ENCODE measurements around the gene NIT1.

Gene NIT1

GRCh38 chr1:161073474-161074121 is 44.3 kb upstream of the NIT1 start:
- peak overlapping the region; percentile 73 for H2BK12ac ChIP-seq (ENCODE audit: low read length)
- no peaks in the 10 kb centered on the region for H3K36me3 ChIP-seq (replicated peaks in 1 of 2; ENCODE audit: control insufficient read depth in 2 of 2, insufficient read depth in 2 of 2, low read length in 2 of 2)
- H2BK5ac ChIP-seq (ENCODE audit: low read length): no peak overlapping the region
- H3K27me3 ChIP-seq (ENCODE audit: control insufficient read depth in 3 of 3, insufficient read depth in 3 of 3, low read depth in 1 of 3, low read length in 3 of 3): peaks cover 0 to 12% (median 0%) of the 10 kb centered on the region in 3 experiments
- H3K79me1 ChIP-seq (ENCODE audit: low read depth, low read length): no peaks in the 10 kb centered on the region
- DNase-seq (ENCODE audit: low spot score): no peak
- H3K9ac ChIP-seq (ENCODE audit: low read depth, low read length, poor library complexity): no peak overlapping the region
- H2AK5ac ChIP-seq (ENCODE audit: low read depth, low read length): peak overlapping the region; percentile 0
- no CpG with 5 or more reads among the region's 7 CpGs for WGBS, 2 donors (ENCODE audit: extremely low coverage in 2 of 2, insufficient read length in 2 of 2, insufficient replicate concordance in 1 of 2)
- no peak overlapping the region for H4K8ac ChIP-seq (ENCODE audit: low read depth, low read length)
- H3K4ac ChIP-seq (ENCODE audit: low read length): no peak overlapping the region
- H3K18ac ChIP-seq (ENCODE audit: low read length): peak overlapping the region; percentile 80
- no peak overlapping the region for H3K23ac ChIP-seq (ENCODE audit: low read depth, low read length, poor library complexity)
- peaks cover 0 to 5% of the 10 kb centered on the region in 2 donors for H3K9me3 ChIP-seq (replicated peaks in 1 of 2; ENCODE audit: control insufficient read depth in 2 of 2, insufficient read depth in 1 of 2, low read depth in 1 of 2, low read length in 2 of 2)
- no peak overlapping the region for H2BK120ac ChIP-seq (ENCODE audit: low read depth, low read length)
- peaks cover 4 to 22% of the 10 kb centered on the region in 2 donors for H3K4me1 ChIP-seq (ENCODE audit: control insufficient read depth in 2 of 2, insufficient read depth in 1 of 2, low read depth in 1 of 2, low read length in 2 of 2)
- no peak overlapping the region for H3K4me2 ChIP-seq (ENCODE audit: insufficient read depth, low read length, poor library complexity, severe bottlenecking)
- no peak overlapping the region for H3K27ac ChIP-seq (replicated peaks; ENCODE audit: low read length)
- H4K91ac ChIP-seq (ENCODE audit: low read depth, low read length, poor library complexity): no peak overlapping the region
- H2BK15ac ChIP-seq (ENCODE audit: low read length): peak overlapping the region; percentile 1
- H3K14ac ChIP-seq (ENCODE audit: low read length): no peak overlapping the region
- no peak overlapping the region for H3K4me3 ChIP-seq (ENCODE audit: low read length in 2 of 2)
- H2AFZ ChIP-seq (ENCODE audit: low read length): peak overlapping the region; percentile 70

DNA sequence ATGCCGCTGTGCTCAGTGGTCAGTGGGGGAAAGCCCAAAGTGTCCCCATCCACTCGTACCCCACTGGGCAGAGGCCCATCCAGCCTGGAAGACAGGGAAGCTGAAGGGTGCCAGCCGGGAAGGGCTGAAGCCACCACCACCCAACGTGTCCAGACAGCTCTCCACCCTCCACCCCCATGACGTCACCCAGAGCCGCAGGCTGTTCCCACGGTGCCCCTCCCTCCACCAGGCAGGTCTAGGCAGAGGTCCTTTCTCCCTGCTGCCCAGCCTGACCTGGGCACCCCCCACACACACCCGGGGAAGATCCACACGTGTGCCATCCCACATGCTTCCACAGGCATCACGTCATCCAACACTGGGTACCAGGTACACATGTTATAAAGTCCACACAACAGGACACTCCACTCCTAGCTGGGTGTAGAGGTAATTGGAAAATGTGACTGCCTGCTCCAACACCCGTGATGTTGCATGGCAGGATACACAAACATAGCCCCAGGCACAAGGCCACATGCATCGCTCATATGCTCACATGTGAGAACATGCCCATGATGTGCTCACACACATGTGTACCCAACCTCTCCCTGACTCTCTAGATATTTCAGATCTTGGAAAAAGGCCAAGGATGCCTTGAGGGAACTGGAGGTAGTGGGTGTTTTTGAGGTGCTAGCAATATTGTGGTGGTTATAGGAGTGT is 43.1 kb upstream of the NIT1 start:
- no peak overlapping the region for H2BK120ac ChIP-seq (ENCODE audit: low read depth, low read length)
- no peak overlapping the region for H3K23ac ChIP-seq (ENCODE audit: low read depth, low read length, poor library complexity)
- H3K4me1 ChIP-seq (ENCODE audit: control insufficient read depth in 2 of 2, insufficient read depth in 1 of 2, low read depth in 1 of 2, low read length in 2 of 2): peaks cover 4 to 22% of the 10 kb centered on the region in 2 donors
- H3K79me1 ChIP-seq (ENCODE audit: low read depth, low read length): no peaks in the 10 kb centered on the region
- peak overlapping the region; percentile 11 for H2BK5ac ChIP-seq (ENCODE audit: low read length)
- peak overlapping the region; percentile 27 for H3K4ac ChIP-seq (ENCODE audit: low read length)
- peak overlapping the region in 1 of 2 donors; percentile 17 for H3K4me3 ChIP-seq (ENCODE audit: low read length in 2 of 2)
- H2BK15ac ChIP-seq (ENCODE audit: low read length): no peak overlapping the region
- H2AK5ac ChIP-seq (ENCODE audit: low read depth, low read length): peak overlapping the region; percentile 89
- H3K27ac ChIP-seq (replicated peaks; ENCODE audit: low read length): no peak overlapping the region
- peak overlapping the region; percentile 38 for H3K18ac ChIP-seq (ENCODE audit: low read length)
- H3K9me3 ChIP-seq (replicated peaks in 1 of 2; ENCODE audit: control insufficient read depth in 2 of 2, insufficient read depth in 1 of 2, low read depth in 1 of 2, low read length in 2 of 2): peaks cover 0 to 5% of the 10 kb centered on the region in 2 donors
- no peak overlapping the region for H3K4me2 ChIP-seq (ENCODE audit: insufficient read depth, low read length, poor library complexity, severe bottlenecking)
- H4K91ac ChIP-seq (ENCODE audit: low read depth, low read length, poor library complexity): no peak overlapping the region
- H2BK12ac ChIP-seq (ENCODE audit: low read length): peak overlapping the region; percentile 63
- DNase-seq (ENCODE audit: low spot score): no peak
- no peak overlapping the region for H3K9ac ChIP-seq (ENCODE audit: low read depth, low read length, poor library complexity)
- H3K14ac ChIP-seq (ENCODE audit: low read length): peak overlapping the region; percentile 92
- H4K8ac ChIP-seq (ENCODE audit: low read depth, low read length): no peak overlapping the region
- H3K27me3 ChIP-seq (ENCODE audit: control insufficient read depth in 3 of 3, insufficient read depth in 3 of 3, low read depth in 1 of 3, low read length in 3 of 3): peaks cover 0 to 4% (median 0%) of the 10 kb centered on the region in 3 experiments
- WGBS, 2 donors (ENCODE audit: extremely low coverage in 2 of 2, insufficient read length in 2 of 2, insufficient replicate concordance in 1 of 2): no CpG with 5 or more reads among the region's 12 CpGs
- H2AFZ ChIP-seq (ENCODE audit: low read length): no peak overlapping the region
- H3K36me3 ChIP-seq (replicated peaks in 1 of 2; ENCODE audit: control insufficient read depth in 2 of 2, insufficient read depth in 2 of 2, low read length in 2 of 2): no peaks in the 10 kb centered on the region

DNA sequence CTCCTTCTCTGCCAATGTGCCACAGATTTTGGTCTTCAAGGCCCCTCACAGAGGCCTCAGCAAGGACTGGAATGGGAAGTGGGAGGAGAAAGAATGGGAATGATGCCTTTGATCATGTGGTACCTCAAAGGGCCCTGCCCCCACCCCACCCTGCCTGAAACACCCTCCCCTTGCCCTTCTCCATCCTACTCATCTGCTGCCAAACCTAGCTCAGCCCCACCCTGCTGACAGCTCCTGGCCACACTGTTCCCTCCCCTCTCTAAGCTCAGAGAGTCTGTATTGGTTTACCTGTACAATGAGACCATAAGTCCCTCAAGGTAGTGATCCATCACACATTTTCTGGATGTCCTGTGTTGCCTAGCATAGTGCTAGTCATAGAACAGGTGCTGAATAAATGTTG is 41.5 kb upstream of the NIT1 start:
- Histone ChIP-seq H3K23ac (ENCODE audit: low read depth, low read length, poor library complexity) (peak overlapping the region; percentile 29), H4K91ac (ENCODE audit: low read depth, low read length, poor library complexity) (peak overlapping the region; percentile 41), H3K9ac (ENCODE audit: low read depth, low read length, poor library complexity) (no peak overlapping the region), H3K4me2 (ENCODE audit: insufficient read depth, low read length, poor library complexity, severe bottlenecking) (no peak overlapping the region), H2BK5ac (ENCODE audit: low read length) (no peak overlapping the region), H2BK15ac (ENCODE audit: low read length) (no peak overlapping the region), H2BK12ac (ENCODE audit: low read length) (no peak overlapping the region), H3K14ac (ENCODE audit: low read length) (no peak overlapping the region), H3K4me1 (ENCODE audit: control insufficient read depth in 2 of 2, insufficient read depth in 1 of 2, low read depth in 1 of 2, low read length in 2 of 2) (peaks cover 8 to 25% of the 10 kb centered on the region in 2 donors), H3K18ac (ENCODE audit: low read length) (peak overlapping the region; percentile 13), H3K4me3 (ENCODE audit: low read length in 2 of 2) (no peak overlapping the region), H3K36me3 (replicated peaks in 1 of 2; ENCODE audit: control insufficient read depth in 2 of 2, insufficient read depth in 2 of 2, low read length in 2 of 2) (no peaks in the 10 kb centered on the region), H3K9me3 (replicated peaks in 1 of 2; ENCODE audit: control insufficient read depth in 2 of 2, insufficient read depth in 1 of 2, low read depth in 1 of 2, low read length in 2 of 2) (no peaks in the 10 kb centered on the region), H2BK120ac (ENCODE audit: low read depth, low read length) (peak overlapping the region; percentile 8), H2AFZ (ENCODE audit: low read length) (no peak overlapping the region), H3K79me1 (ENCODE audit: low read depth, low read length) (no peaks in the 10 kb centered on the region), H2AK5ac (ENCODE audit: low read depth, low read length) (no peak overlapping the region), H3K4ac (ENCODE audit: low read length) (no peak overlapping the region), H4K8ac (ENCODE audit: low read depth, low read length) (no peak overlapping the region), H3K27me3 (ENCODE audit: control insufficient read depth in 3 of 3, insufficient read depth in 3 of 3, low read depth in 1 of 3, low read length in 3 of 3) (peaks cover 0 to 8% (median 0%) of the 10 kb centered on the region in 3 experiments), H3K27ac (replicated peaks; ENCODE audit: low read length) (no peak overlapping the region)
- no peak for DNase-seq (ENCODE audit: low spot score)

DNA sequence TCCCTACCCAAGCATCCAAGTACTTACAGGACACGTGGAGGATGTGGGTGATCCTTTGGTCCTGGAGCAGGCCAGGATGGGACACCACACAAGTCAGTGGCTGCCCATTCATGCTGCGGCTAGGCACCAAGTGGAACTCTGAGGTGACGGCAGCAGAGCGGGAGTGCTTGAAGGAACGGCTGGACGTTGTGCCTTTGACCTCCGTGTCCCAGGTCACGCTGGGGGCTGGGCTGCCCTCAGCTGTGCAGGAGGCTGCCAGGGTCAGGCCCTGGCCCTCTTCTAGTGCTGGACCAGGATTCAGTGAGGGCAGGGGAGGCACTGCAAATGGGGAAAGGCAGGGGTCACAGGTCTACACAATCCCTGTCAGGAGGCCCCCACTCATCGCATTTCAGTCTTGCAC is 40.5 kb upstream of the NIT1 start:
- Histone ChIP-seq H3K23ac (ENCODE audit: low read depth, low read length, poor library complexity) (no peak overlapping the region), H3K4me3 (ENCODE audit: low read length in 2 of 2) (no peak overlapping the region), H2BK15ac (ENCODE audit: low read length) (no peak overlapping the region), H3K9me3 (replicated peaks in 1 of 2; ENCODE audit: control insufficient read depth in 2 of 2, insufficient read depth in 1 of 2, low read depth in 1 of 2, low read length in 2 of 2) (no peaks in the 10 kb centered on the region), H4K91ac (ENCODE audit: low read depth, low read length, poor library complexity) (no peak overlapping the region), H3K27ac (replicated peaks; ENCODE audit: low read length) (no peak overlapping the region), H3K4me2 (ENCODE audit: insufficient read depth, low read length, poor library complexity, severe bottlenecking) (no peak overlapping the region), H3K79me1 (ENCODE audit: low read depth, low read length) (no peaks in the 10 kb centered on the region), H2AFZ (ENCODE audit: low read length) (no peak overlapping the region), H3K4ac (ENCODE audit: low read length) (no peak overlapping the region), H2BK5ac (ENCODE audit: low read length) (no peak overlapping the region), H3K36me3 (replicated peaks in 1 of 2; ENCODE audit: control insufficient read depth in 2 of 2, insufficient read depth in 2 of 2, low read length in 2 of 2) (no peaks in the 10 kb centered on the region), H2BK120ac (ENCODE audit: low read depth, low read length) (no peak overlapping the region), H3K14ac (ENCODE audit: low read length) (peak overlapping the region; percentile 90), H3K27me3 (ENCODE audit: control insufficient read depth in 3 of 3, insufficient read depth in 3 of 3, low read depth in 1 of 3, low read length in 3 of 3) (peaks cover 0 to 8% (median 0%) of the 10 kb centered on the region in 3 experiments), H3K18ac (ENCODE audit: low read length) (peak overlapping the region; percentile 77), H2BK12ac (ENCODE audit: low read length) (no peak overlapping the region), H3K9ac (ENCODE audit: low read depth, low read length, poor library complexity) (no peak overlapping the region), H3K4me1 (ENCODE audit: control insufficient read depth in 2 of 2, insufficient read depth in 1 of 2, low read depth in 1 of 2, low read length in 2 of 2) (peaks cover 8 to 20% of the 10 kb centered on the region in 2 donors), H4K8ac (ENCODE audit: low read depth, low read length) (no peak overlapping the region), H2AK5ac (ENCODE audit: low read depth, low read length) (peak overlapping the region; percentile 20)
- no peak for DNase-seq (ENCODE audit: low spot score)
- no CpG with 5 or more reads among the region's 9 CpGs for WGBS, 2 donors (ENCODE audit: extremely low coverage in 2 of 2, insufficient read length in 2 of 2, insufficient replicate concordance in 1 of 2)
